HepG2 (cell line): ENCODE results near the gene NOSIP. TPM values are rescaled to one million over a fixed set of nuclear protein-coding genes. Genes with fewer than 3 reads are reported as not detected.

Experiments used
- ARID4A ChIP-seq: sonication (generic); formaldehyde crosslinking; IDR thresholded peaks from 2 replicates; pipeline ENCODE4 v1.5.0; 2020; ENCODE audit warnings: mild to moderate bottlenecking, missing genetic modification reagents, borderline replicate concordance
- BATF2 ChIP-seq: sonication (generic); formaldehyde crosslinking; IDR thresholded peaks from 2 replicates; pipeline ENCODE4 v1.8.0; 2022; ENCODE audit warnings: mild to moderate bottlenecking, missing genetic modification reagents, moderate library complexity
- ERF ChIP-seq: IDR thresholded peaks from 2 replicates; pipeline ENCODE4 v1.6.1; 2018; ENCODE audit warnings: missing biosample characterization, missing genetic modification reagents
- ESRRA ChIP-seq: sonication (generic); formaldehyde crosslinking; IDR thresholded peaks from 2 replicates; pipeline ENCODE4 v1.5.1; 2020; ENCODE audit warnings: mild to moderate bottlenecking, low read depth, missing genetic modification reagents
- FOXA3 ChIP-seq: IDR thresholded peaks from 2 replicates; pipeline ENCODE4 v1.6.1; 2016; ENCODE audit warnings: missing genetic modification reagents, missing compliant biosample characterization
- GFI1 ChIP-seq: sonication (generic); formaldehyde crosslinking; IDR thresholded peaks from 2 replicates; pipeline ENCODE4 v1.5.0; 2020; ENCODE audit warnings: missing genetic modification reagents, mild to moderate bottlenecking, borderline replicate concordance
- HMGA1 ChIP-seq: sonication (generic); formaldehyde crosslinking; conservative IDR thresholded peaks from 2 replicates; pipeline ENCODE4 v1.4.0; 2020; ENCODE audit warnings: missing genetic modification reagents
- KLF11 ChIP-seq: IDR thresholded peaks from 2 replicates; pipeline ENCODE4 v1.6.1; 2016; ENCODE audit warnings: missing compliant biosample characterization
- RAD21 ChIP-seq: fragments of 450-650 bp; formaldehyde crosslinking; IDR thresholded peaks from 2 replicates; pipeline ENCODE4 v1.5.0; 2020; ENCODE audit warnings: mild to moderate bottlenecking
- SOX13 ChIP-seq, 3 experiments: fragments of 450-650 bp in 1 of 3; sonication (generic) in 1 of 3; formaldehyde crosslinking in 1 of 3; IDR thresholded peaks in 2 of 3; conservative IDR thresholded peaks in 1 of 3; 2 replicates each; pipeline versions ENCODE4 v1.5.0 to v1.6.1; 2016 to 2020; ENCODE audit warnings: antibody characterized with exemption in 1 of 3, mild to moderate bottlenecking in 1 of 3, missing compliant biosample characterization in 1 of 3, missing genetic modification reagents in 1 of 3, moderate library complexity in 1 of 3
- XBP1 ChIP-seq: sonication (generic); formaldehyde crosslinking; IDR thresholded peaks from 2 replicates; pipeline ENCODE4 v1.5.0; 2020; ENCODE audit warnings: missing genetic modification reagents
- ZNF205 ChIP-seq: IDR thresholded peaks from 2 replicates; pipeline ENCODE4 v1.6.1; 2018; ENCODE audit warnings: missing biosample characterization, missing genetic modification reagents
- ZNF225 ChIP-seq: sonication (generic); formaldehyde crosslinking; IDR thresholded peaks from 2 replicates; pipeline ENCODE4 v1.4.0; 2020; ENCODE audit warnings: mild to moderate bottlenecking, missing genetic modification reagents
- ZNF263 ChIP-seq: sonication (generic); formaldehyde crosslinking; IDR thresholded peaks from 2 replicates; pipeline ENCODE4 v1.4.0; 2020; ENCODE audit warnings: missing genetic modification reagents
- ZNF343 ChIP-seq: sonication (generic); formaldehyde crosslinking; IDR thresholded peaks from 2 replicates; pipeline ENCODE4 v1.4.0; 2020; ENCODE audit warnings: mild to moderate bottlenecking, missing genetic modification reagents
- ZNF605 ChIP-seq: sonication (generic); formaldehyde crosslinking; IDR thresholded peaks from 2 replicates; pipeline ENCODE4 v1.8.0; 2022; ENCODE audit warnings: mild to moderate bottlenecking, missing genetic modification reagents
- ZNF607 ChIP-seq: sonication (generic); formaldehyde crosslinking; IDR thresholded peaks from 2 replicates; pipeline ENCODE4 v1.5.1; 2020; ENCODE audit warnings: missing genetic modification reagents, mild to moderate bottlenecking, borderline replicate concordance
- ZNF687 ChIP-seq: sonication (generic); formaldehyde crosslinking; IDR thresholded peaks from 2 replicates; pipeline ENCODE4 v1.5.1; 2020; ENCODE audit warnings: mild to moderate bottlenecking, missing genetic modification reagents, moderate library complexity
- ZNF792 ChIP-seq: IDR thresholded peaks from 2 replicates; pipeline ENCODE4 v1.6.1; 2016
- polyA plus RNA-seq, 8 experiments: library from polyadenylated mRNA; depleted of rRNA in 3 of 8; stranded (reverse) in 7 of 8; unstranded in 1 of 8; fragments of >200 nt; fragmentation: Illumina TruSeq in 4 of 8; extraction: Trizol in 4 of 8; gene quantifications; 2 replicates each; pipeline versions ENCODE4 v1.2.1 to v1.2.3, GENCODE V29; 2011 to 2016; ENCODE audit warnings: low read depth in 4 of 8, missing spikeins in 1 of 8, mixed read lengths in 1 of 8; ENCODE audit not compliant: insufficient read depth in 1 of 8
- total RNA-seq, 5 experiments: library from RNA; depleted of rRNA; stranded (reverse); fragments of >200 nt; fragmentation: Illumina TruSeq; extraction: Trizol; gene quantifications; 2 replicates each; pipeline ENCODE4 v1.2.3, GENCODE V29; 2016; ENCODE audit warnings: low read depth in 1 of 5

NOSIP gene
- total and polyA plus RNA-seq, 2 of the 13 experiments (the other 11 are each of a cell fraction or from before 2014, with no cell fraction given), result 54.3 to 78.0 TPM

- no peak; the same call in 1 of the 2 replicates for TF ChIP-seq ARID4A (CRISPR knock-in tag)
- TF ChIP-seq BATF2 (CRISPR knock-in tag), result no peak
- 0 out of 2 replicates have a peak, but pooled peaks have one; percentile 42 for TF ChIP-seq ZNF607
- peak; percentile 90 for TF ChIP-seq RAD21 (CRISPR knock-in tag)
- no peak for TF ChIP-seq ZNF225 (CRISPR knock-in tag)
- TF ChIP-seq ERF (CRISPR knock-in tag), result peak; percentile 37; the same call in 1 of the 2 replicates
- no peak for TF ChIP-seq ZNF343 (CRISPR knock-in tag)
- peak; percentile 81; the same call in 1 of the 2 replicates for TF ChIP-seq GFI1 (CRISPR knock-in tag)
- peak; percentile 89 for TF ChIP-seq ESRRA (CRISPR knock-in tag)
- no peak for TF ChIP-seq HMGA1
- TF ChIP-seq ZNF792 (CRISPR knock-in tag), result 0 out of 2 replicates have a peak, but pooled peaks have one; percentile 19
- TF ChIP-seq ZNF263 (CRISPR knock-in tag), result peak; percentile 54; the same call in 1 of the 2 replicates
- TF ChIP-seq KLF11 (CRISPR knock-in tag), result no peak
- no peak for TF ChIP-seq SOX13 (IDR thresholded peaks at IDR 0.05)
- 0 out of 4 replicates have a peak, but pooled peaks of 1 of the 2 experiments have one; percentile 30 for TF ChIP-seq SOX13 (CRISPR knock-in tag; conservative IDR thresholded peaks at IDR 0.05 in 1 of 2, IDR thresholded peaks at IDR 0.05 in 1 of 2)
- TF ChIP-seq XBP1 (CRISPR knock-in tag), result no peak
- TF ChIP-seq ZNF205 (CRISPR knock-in tag), result 0 out of 2 replicates have a peak, but pooled peaks have one; percentile 23
- 0 out of 2 replicates have a peak, but pooled peaks have one; percentile 43 for TF ChIP-seq ZNF605 (CRISPR knock-in tag)
- TF ChIP-seq FOXA3 (CRISPR knock-in tag), result peak; percentile 51
- TF ChIP-seq ZNF687 (CRISPR knock-in tag), result peak; percentile 42
Observed at GRCh38 chr19:49570138-49570856, 10.1 kb downstream of the NOSIP start (continued).
